Measurements from ENCODE around the gene ETV6. TPM values are rescaled to one million over a fixed set of nuclear protein-coding genes. Genes with fewer than 3 reads are reported as not detected.

The ETV6 gene
- total RNA-seq, 1 experiment from 2014 or later = 17.2 TPM

DNA sequence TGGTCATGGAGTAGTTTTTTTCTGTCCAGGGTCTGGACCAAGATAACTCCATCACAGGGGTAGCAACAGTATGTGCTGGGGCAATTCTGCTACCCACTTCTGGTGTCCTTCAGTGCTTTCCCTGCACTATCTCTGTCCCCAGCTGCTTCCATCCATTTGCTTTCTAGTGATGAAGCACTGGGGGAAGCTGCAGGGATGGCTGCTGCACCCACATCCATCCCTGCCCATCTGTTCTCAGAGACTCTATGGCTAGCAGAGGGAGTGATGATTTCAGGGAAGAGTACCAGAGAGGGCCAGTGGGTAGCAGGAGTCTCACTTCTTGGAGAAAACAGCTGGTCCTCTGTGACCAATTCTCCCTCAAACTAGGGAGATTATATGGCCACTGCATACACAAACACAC lies 44.1 kb downstream of the ETV6 start:
- no TSS peak for BruUV-seq (replicated peaks)
- no peak overlapping the region for H3K4me3 ChIP-seq (ENCODE audit: low read depth in 2 of 2, low read length in 2 of 2)
- no peaks in the 10 kb centered on the region for H3K27me3 ChIP-seq (ENCODE audit: control insufficient read depth, insufficient read depth, low read length)
- intact Hi-C loops (cut with micrococcal nuclease; ENCODE audit: unreplicated experiment) = no loop called here
- DNase-seq (ENCODE audit: low read depth, low spot score) (no peak), ATAC-seq (no peak)
- ChIA-PET POLR2A (no interaction called here), CTCF (no interaction called here)
- no peak overlapping the region for H3K27ac ChIP-seq (ENCODE audit: low read length)
- no peaks in the 10 kb centered on the region for H3K36me3 ChIP-seq (ENCODE audit: control insufficient read depth, insufficient read depth, low read length)
- TF ChIP-seq POLR2AphosphoS5 (IDR thresholded peaks at IDR 0.05; ENCODE audit: low read depth, low read length) (no peak), SIN3A (IDR thresholded peaks at IDR 0.05; ENCODE audit: borderline replicate concordance, insufficient read depth, low read depth, low read length) (no peak), TCF7L2 (IDR thresholded peaks at IDR 0.05; ENCODE audit: low read depth, low read length) (no peak)
- TF ChIP-seq, protein P1, sequence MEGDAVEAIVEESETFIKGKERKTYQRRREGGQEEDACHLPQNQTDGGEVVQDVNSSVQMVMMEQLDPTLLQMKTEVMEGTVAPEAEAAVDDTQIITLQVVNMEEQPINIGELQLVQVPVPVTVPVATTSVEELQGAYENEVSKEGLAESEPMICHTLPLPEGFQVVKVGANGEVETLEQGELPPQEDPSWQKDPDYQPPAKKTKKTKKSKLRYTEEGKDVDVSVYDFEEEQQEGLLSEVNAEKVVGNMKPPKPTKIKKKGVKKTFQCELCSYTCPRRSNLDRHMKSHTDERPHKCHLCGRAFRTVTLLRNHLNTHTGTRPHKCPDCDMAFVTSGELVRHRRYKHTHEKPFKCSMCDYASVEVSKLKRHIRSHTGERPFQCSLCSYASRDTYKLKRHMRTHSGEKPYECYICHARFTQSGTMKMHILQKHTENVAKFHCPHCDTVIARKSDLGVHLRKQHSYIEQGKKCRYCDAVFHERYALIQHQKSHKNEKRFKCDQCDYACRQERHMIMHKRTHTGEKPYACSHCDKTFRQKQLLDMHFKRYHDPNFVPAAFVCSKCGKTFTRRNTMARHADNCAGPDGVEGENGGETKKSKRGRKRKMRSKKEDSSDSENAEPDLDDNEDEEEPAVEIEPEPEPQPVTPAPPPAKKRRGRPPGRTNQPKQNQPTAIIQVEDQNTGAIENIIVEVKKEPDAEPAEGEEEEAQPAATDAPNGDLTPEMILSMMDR (IDR thresholded peaks at IDR 0.05) = no peak
- TF ChIP-seq, protein P2, sequence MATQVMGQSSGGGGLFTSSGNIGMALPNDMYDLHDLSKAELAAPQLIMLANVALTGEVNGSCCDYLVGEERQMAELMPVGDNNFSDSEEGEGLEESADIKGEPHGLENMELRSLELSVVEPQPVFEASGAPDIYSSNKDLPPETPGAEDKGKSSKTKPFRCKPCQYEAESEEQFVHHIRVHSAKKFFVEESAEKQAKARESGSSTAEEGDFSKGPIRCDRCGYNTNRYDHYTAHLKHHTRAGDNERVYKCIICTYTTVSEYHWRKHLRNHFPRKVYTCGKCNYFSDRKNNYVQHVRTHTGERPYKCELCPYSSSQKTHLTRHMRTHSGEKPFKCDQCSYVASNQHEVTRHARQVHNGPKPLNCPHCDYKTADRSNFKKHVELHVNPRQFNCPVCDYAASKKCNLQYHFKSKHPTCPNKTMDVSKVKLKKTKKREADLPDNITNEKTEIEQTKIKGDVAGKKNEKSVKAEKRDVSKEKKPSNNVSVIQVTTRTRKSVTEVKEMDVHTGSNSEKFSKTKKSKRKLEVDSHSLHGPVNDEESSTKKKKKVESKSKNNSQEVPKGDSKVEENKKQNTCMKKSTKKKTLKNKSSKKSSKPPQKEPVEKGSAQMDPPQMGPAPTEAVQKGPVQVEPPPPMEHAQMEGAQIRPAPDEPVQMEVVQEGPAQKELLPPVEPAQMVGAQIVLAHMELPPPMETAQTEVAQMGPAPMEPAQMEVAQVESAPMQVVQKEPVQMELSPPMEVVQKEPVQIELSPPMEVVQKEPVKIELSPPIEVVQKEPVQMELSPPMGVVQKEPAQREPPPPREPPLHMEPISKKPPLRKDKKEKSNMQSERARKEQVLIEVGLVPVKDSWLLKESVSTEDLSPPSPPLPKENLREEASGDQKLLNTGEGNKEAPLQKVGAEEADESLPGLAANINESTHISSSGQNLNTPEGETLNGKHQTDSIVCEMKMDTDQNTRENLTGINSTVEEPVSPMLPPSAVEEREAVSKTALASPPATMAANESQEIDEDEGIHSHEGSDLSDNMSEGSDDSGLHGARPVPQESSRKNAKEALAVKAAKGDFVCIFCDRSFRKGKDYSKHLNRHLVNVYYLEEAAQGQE (IDR thresholded peaks at IDR 0.05; ENCODE audit: insufficient read depth in 1 of 2, low read depth in 2 of 2, low read length in 1 of 2) = no peak
- in situ Hi-C loops (cut with HindIII; ENCODE audit: low pct_unique_long_range_greater_than_20kb, low sequenced_read_pairs) = no loop called here
- H3K4me1 ChIP-seq (ENCODE audit: control insufficient read depth, insufficient read depth, low read length) = no peaks in the 10 kb centered on the region
- no peaks in the 10 kb centered on the region for H3K9me3 ChIP-seq (ENCODE audit: control insufficient read depth, insufficient read depth, low read depth, low read length)

DNA sequence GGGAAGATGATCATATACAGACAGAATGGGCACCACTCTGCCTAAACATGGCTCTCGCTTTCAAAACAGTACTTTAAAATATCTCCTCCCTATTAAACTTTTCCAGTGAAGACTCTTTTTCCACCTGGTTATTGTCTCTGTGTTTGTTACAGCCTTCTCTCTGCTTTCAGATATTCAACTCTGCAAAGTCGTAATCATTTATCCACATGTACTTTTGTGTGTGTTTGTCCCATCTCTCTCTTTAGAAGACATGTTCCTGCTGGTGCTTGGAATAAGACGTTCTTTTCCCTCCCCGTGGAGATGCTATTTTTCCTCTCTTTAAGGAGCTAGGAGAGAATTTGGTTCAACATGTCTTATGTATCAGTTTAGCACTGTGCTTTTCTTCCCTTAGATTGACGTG lies 45.1 kb downstream of the ETV6 start:
- no TSS peak for BruUV-seq (replicated peaks)
- TF ChIP-seq TCF7L2 (IDR thresholded peaks at IDR 0.05; ENCODE audit: low read depth, low read length) (no peak), SIN3A (IDR thresholded peaks at IDR 0.05; ENCODE audit: borderline replicate concordance, insufficient read depth, low read depth, low read length) (no peak), POLR2AphosphoS5 (IDR thresholded peaks at IDR 0.05; ENCODE audit: low read depth, low read length) (no peak)
- TF ChIP-seq, protein P2 (IDR thresholded peaks at IDR 0.05; ENCODE audit: insufficient read depth in 1 of 2, low read depth in 2 of 2, low read length in 1 of 2) = no peak
- TF ChIP-seq, protein P1 (IDR thresholded peaks at IDR 0.05) = no peak
- no peaks in the 10 kb centered on the region for H3K9me3 ChIP-seq (ENCODE audit: control insufficient read depth, insufficient read depth, low read depth, low read length)
- ATAC-seq (no peak), DNase-seq (ENCODE audit: low read depth, low spot score) (no peak)
- no peaks in the 10 kb centered on the region for H3K4me1 ChIP-seq (ENCODE audit: control insufficient read depth, insufficient read depth, low read length)
- H3K4me3 ChIP-seq (ENCODE audit: low read depth in 2 of 2, low read length in 2 of 2) = no peak overlapping the region
- H3K27ac ChIP-seq (ENCODE audit: low read length) = no peak overlapping the region
- no peaks in the 10 kb centered on the region for H3K36me3 ChIP-seq (ENCODE audit: control insufficient read depth, insufficient read depth, low read length)
- ChIA-PET POLR2A (no interaction called here), CTCF (no interaction called here)
- in situ Hi-C loops (cut with HindIII; ENCODE audit: low pct_unique_long_range_greater_than_20kb, low sequenced_read_pairs) = no loop called here
- H3K27me3 ChIP-seq (ENCODE audit: control insufficient read depth, insufficient read depth, low read length) = no peaks in the 10 kb centered on the region
- intact Hi-C loops (cut with micrococcal nuclease; ENCODE audit: unreplicated experiment) = no loop called here

Measured in Panc1 (cell line).